Suppressor macrophage treated with lipopolysaccharide for 4 hours (primary cell): ENCODE measurements around the gene C1orf159.

Experiments
- DNase-seq: peaks from one replicate; pipeline ENCODE4 v3.0.0-alpha.2; 2020

C1orf159 gene

DNA sequence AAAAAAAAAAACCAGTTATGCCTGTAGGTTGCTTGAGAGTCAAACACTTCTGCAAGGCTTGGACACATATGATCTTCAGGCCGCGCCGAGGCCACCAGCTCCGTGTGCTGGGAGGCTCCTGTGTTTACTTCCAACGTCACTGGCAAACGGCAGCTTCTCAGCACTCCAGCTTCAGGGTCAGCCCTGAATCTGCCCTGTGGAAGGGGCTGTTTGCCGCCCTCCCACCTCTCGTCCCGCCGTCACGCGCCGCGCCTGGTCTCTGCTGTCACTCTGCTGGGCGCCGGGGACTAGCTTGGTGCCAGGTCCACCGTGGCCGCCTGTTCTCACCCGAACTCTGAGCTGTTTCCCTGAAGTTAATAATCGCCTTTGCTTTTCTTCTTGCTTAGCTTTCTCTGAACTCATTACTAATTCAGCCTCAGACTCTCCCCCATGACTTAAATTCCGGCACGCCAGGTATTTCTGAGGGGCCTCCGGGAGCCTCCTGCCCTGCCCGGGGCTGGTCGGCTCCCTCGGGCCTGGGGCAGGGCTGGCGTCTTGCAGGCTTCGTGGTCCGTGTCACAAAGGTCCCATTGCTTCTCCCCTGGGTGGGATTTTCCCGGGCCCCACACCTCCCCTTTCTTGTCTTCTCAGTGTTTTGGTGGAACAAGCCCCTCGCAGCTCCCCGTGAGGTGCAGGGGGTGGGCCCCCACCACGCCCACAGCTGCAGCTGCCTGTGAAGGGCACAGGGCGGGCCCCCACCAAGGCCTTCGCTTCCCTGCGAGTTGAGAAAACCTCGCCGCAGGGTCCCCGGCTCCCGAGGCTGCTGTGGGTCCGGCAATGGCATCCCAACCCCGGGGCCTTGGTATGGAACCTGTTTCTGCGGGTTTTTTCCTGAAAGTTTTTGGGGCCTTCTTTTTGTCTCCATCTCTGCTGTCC lies 14.6 kb upstream of the C1orf159 start:
- no peak for DNase-seq

DNA sequence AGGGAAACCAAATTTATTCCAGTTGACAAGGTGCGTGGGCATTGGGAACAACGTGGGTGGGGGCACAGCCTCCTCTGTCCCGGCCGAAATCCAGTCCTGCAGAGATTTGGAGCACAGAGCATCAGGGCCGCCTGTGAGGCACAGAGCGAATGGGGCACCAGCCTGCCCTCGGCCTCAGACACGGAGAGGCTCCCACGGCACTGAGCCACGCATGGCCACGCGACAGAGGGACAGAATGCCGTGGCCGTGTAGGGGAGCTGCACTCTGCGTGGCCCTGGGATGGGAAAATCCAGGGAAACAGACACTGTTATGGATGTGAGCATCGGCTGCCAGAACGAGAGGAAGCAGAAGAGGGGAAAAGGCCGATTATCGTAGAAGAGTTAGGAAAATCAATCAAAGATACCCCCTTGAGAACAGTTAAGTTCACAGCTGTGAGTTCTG lies 13.5 kb upstream of the C1orf159 start:
- no peak for DNase-seq

DNA sequence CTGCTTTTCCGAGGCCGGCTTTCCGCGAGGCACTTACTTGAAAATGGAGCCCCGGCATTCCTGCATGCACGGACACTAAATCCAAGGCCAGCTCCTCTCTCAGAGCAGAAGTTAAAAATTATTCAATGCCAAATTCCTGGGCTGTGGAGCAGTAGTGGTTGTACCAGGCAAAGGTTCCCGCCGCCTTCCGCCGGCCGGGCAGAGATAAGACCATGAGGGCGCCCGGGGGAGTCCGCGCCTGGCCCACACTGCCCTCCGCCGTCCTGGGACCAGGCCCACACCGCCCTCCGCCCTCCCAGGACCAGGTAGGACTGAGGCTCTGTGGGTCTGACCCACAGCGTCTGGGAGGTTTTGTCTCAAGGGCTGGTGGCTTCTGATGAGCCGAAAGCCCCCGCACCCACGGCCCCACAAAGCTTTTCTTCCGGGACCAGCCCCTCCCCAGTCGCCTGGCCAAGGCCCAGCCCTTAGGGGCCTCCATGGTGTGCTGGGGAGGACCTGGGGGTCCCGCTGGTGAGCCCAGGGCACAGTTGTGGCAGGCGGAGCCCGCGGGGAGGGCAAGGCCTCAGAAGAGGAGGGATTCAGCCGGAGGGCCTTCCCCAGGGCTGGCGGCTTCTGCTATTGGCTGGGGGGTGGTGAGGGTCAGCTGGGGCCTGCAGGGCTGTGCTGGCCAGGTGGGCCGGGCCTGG lies 12.7 kb upstream of the C1orf159 start:
- no peak for DNase-seq

DNA sequence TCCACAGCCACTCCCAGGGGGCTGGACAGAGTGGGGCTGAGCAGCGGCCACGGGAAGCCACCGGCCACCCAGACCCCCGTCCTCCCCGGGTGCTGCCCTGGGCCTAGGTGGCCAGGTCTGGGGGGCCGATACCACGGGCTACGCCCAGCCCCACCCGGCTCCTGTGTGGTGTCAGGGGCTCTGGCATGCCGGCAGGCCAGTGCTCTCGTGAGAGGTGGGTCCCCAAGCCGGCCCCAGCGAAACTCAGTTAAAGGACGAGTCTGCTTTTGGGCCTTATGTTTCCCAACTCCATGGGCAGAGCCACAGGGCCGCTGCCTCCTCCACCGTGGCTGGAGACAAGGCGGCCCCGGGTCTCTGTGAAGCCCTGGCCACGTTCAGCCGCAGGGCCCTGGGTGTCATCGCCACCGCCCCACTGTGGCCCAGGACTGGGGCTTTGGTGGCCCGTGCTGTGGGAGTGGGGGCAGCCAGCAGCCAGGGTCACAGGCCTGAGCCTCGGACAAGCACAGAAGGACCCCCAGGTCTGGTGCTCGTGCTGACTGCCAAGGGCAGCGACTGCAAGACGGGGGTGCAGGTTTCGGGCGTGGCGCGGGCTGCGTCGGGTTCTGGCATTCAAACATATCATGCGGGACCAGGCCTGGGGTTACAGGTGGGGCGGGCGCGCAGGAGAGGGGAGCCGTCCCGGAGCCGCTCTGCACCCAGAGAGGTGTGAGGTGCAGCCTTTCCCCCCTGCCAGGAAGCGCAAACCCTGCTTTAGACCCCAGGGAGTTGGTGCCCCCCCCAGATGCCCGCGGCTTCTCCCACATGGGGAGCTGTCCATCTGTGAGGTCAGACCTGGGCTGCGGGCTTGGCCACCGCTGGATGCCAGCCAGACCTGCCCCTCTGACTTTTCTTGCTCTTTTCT lies 11.9 kb upstream of the C1orf159 start:
- no peak for DNase-seq

DNA sequence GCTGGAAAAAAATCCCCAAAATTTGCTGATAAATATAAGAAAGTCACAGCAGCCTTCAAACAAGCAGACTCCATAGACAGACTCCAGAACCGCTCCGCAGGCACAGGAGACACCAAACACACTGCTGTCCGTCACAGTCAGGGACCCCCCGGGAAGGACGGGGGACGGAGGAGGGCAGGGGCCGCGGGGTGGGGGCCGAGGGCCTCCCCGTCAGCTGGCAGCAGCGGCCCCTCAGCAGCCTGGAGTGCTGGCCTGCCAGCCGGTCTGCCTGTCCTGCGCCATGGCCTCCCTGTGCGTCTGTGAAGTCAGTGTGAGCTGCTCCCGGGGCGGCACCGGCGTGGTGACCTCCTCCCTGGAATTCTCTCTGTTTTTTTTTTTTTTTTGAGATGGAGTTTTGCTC lies 10.1 kb upstream of the C1orf159 start:
- no peak for DNase-seq

DNA sequence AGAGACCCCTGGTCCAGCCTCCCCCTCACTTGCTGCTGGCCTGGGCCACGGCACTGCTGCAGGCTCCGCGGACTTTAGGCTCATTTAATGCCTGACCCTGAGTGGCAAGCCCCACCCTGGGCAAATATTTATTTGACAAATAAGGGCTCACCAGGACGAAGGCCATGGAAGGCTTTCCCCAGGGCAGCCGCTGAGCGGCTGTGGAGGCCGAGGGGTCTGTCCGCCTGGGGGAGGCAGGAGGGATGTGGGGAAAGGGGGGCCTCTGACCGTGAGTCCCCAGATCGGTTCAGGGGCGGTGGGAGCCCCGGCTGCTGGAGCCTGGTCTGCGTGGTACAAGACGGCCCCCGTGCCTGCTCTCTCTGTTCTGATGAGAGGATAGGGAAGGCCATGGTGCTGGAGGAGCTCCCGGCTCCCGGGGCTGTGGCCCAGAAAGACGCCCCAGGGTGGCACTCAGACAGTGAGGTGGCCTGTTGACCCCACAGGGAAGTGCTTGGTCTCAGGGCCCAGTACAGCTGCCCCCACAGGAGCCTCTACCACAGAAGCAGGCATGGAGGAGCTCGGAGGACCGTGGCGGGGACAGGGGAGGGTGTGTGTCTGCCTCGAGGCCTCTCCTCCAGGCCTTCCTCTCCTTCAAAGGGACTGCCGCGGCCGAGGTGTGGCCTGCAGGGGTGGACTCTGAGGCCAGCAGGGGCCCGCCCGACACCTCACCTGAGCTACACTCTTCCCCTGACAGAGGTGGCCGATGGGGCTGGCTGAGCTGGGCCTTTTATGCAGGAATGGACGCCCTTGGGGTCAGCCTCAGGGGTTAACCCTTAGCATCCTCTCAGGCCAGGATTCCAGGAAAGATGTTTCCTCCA lies 9.1 kb upstream of the C1orf159 start:
- DNase-seq: no peak

DNA sequence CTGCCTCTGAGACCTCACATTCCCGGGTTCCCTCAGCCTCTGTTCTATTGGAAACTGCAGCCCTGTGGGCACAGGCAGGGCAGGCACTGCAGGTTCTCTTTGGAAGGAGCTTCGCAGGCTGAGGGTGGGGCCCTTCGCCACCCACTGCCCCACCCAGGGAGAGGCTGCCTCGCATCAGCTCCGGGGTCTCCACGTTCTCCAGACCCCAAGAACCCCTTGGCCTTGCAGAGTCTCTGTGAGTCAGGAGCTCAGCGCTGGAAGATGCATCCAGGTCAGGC lies 8.6 kb upstream of the C1orf159 start:
- DNase-seq: no peak

DNA sequence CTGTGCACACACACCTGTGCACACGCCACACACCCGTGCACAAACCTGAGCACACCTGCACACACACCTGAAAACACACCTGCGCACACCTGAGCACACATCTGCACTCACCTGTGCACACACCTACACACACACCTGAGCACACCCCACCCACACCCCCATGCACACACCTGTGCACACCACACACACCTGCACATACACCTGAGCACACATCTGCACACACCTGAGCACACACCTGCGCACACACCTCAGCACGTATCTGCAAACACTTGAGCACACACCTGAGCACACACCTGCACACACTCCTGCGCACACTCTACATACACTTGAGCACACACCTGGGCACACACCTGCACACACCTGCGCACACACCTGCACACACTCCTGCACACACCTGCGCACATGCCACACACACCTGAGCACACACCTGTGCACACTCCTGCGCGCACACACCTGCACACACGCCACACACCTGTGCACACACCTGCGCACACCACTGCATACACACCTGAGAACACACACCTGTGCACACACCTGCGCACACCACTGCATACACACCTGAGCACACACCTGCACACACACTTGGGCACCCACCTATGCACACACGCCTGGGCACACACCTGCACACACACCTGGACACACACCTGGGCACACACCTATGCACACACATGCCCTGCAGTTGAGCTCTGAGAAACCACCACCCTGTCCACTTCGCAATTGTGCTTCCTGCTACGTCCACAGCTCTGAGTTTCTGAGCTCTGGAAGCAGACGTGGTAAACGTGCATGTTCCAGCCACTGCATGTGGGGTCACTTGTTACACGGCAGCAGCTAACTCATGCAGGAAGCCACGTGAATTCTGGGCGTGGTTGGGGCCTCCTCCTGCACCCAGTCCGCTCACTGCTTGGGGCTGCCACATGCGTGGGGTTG lies 8.0 kb upstream of the C1orf159 start:
- peak; percentile 25 for DNase-seq

DNA sequence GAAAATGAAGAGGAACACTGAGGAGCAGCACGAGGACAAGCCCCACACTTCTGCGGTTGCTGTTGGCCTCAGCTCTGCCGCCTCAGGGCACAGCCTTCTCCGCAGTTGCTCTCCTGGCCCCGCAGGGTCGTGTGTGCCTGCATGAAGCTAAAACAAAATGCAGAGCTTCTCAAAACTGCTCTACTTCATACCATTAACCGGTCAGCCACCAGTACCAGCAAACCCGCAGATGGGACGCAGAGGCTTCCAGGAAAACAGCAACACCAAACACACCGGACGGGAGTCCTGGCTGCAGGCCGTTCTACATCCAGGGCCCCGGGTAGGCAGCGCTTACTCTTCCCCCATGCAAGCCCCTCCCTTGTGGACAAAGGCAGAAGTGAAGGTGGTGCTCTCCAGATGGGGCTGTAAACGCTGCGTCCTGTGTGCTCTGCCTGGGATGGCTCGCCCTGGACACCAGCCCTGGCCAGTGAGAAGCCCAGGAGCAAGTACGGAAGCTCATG lies 7.1 kb upstream of the C1orf159 start:
- no peak for DNase-seq

DNA sequence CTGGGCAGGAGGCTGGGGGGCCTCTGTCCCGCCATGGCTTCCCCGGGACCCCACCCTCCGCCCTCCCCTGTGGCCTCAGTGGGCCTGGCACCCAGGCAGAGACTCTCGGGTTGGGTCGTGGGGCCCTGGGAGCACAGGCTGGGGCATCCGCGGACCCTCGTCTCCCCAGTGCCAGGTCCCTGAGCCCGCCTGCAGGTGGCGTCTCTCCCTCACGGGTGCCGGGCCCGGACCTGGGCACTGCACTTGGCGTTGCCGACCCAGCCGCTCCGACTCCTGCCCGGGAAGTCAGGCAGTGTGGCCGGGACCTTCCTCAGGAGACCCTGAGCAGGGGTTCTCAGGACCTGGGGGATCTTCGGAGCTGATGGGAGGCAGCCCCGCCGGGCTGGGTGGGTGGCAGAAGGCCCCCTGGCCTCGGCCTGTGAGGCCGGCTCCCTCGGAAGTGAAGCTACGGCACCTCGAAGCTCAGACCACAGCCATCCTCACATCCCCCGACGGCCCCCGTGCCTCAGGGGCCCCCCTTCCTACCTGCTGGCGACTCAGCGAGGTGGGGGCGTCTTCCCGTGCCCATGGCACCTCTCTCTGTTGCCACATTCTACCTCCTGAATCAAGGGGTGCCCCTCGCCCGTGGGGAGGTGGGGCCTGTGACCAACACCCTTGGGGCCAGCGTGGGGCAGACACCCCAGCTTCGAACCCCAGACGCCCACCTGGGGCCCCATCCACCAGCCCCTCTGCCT lies 6.4 kb upstream of the C1orf159 start:
- peak; percentile 88 for DNase-seq

DNA sequence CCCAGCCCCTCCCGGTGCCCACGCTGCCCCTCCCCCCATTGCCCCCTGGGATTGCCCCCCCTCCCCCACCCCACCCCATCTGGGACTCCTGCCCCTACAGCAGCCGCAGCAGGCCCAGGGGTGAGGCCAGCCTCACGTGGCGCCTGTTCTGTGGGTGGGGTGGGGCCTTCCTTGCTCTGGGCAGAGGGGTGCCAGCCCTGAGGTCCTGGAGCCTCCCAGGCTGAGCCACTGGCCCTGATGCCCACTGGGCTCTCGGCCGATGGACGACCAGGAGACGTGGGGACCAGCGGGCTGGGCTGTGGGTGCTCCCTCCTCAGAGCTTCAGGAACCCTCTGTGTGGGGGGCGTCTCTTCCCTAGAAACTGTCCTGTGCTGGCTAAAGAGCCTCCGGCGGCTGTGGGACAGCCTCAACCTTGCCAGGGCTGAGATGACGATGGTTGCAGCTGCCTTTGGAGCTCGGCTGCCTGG lies 5.8 kb upstream of the C1orf159 start:
- no peak for DNase-seq

DNA sequence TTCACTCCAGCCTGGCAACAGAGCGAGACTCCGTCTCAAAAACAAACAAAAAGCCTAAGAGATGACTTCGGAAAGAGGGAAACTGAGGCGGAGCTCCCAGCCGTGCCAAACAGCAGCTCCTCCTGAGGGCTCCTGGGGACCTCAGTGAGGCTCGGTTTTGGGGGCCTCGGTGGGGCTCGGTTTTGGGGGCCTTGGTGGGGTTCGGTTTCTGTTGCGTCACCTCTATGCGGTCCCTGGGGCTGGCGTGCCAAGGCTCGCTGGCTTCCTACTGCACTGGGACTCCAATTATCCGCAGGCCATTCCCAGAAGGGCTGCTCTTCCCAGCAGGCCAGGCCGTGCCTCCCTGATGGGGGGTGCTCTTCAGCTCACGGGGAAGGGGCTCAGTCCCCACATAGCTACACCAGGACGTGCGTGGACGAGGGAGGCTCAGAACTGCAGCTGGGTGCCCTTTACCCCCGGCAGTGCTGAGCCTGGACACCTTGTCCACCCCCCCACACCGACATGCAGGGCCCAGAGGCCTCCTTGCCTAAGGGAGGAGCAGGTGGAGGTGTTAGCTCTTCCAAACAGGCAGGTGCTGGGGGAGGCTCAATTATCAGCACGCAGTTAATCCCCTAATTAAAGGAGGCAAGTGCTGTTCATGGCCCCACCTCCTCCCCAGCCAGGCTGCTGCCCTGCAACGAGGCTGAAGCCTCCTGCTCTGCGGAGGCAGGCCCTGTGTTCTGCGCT lies 5.1 kb upstream of the C1orf159 start:
- no peak for DNase-seq

DNA sequence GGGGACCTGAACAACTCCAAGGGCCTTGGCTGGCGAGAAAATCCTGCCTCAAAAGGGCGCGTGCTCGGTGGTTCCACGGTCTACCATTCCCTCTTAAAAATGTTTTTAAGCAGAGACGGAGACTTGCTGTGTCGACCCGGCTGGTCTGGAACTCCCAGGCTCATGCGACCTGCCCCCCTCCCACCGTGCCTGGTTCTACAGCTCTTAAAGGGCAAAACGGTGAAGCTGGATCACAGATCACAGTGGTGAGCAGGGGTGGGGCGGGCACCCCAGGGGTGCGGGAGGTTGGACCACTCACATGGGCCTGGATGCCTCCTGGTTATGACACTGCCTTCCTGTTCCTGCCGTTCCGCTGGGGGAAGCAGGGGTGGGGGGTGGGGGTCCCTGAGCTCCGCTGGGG lies 4.2 kb upstream of the C1orf159 start:
- no peak for DNase-seq

DNA sequence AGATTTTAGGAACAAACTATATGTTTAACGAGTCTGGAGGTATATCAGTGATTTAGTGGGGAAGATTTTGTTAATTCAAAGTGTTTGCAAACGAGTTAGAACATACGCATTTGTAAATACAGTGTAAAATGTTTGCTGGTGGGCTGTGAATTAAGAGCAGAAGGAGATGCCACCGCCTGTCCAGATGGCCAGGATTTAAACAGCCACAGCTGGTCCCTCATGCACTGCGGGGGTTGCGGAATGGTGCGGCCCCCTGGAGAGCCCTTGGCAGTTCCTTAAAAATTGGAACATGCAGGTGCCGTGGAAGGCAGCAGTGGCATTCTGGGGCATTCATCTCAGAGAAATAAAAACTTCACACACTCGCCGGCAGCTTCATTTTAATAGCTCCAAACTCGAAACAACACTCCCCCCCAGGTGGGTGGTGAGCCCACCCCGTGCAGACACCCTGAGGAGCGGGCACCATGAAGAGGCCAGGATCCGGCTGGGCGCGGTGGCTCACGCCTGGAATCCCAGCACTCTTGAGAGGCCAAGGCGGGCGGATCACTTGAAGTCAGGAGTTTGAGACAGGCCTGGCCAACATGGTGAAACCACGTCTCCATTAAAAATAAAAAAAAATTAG lies 3.5 kb upstream of the C1orf159 start:
- DNase-seq: no peak

DNA sequence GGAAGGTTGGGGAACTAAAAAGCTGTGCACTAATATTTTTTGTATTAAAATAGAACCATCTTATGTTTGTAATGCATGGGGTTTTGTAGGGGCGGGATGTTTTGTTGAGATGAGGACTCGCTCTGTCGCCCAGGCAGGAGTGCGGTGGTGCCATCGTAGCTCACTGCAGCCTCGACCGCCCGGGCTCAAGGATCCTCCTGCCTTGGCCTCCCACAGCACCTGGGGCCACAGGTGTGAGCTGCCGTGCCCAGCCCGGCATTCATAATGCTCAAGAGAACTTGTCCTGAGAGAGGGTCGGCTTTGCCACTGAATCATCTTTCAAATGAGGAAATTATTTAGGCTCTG lies 3.0 kb upstream of the C1orf159 start:
- no peak for DNase-seq

DNA sequence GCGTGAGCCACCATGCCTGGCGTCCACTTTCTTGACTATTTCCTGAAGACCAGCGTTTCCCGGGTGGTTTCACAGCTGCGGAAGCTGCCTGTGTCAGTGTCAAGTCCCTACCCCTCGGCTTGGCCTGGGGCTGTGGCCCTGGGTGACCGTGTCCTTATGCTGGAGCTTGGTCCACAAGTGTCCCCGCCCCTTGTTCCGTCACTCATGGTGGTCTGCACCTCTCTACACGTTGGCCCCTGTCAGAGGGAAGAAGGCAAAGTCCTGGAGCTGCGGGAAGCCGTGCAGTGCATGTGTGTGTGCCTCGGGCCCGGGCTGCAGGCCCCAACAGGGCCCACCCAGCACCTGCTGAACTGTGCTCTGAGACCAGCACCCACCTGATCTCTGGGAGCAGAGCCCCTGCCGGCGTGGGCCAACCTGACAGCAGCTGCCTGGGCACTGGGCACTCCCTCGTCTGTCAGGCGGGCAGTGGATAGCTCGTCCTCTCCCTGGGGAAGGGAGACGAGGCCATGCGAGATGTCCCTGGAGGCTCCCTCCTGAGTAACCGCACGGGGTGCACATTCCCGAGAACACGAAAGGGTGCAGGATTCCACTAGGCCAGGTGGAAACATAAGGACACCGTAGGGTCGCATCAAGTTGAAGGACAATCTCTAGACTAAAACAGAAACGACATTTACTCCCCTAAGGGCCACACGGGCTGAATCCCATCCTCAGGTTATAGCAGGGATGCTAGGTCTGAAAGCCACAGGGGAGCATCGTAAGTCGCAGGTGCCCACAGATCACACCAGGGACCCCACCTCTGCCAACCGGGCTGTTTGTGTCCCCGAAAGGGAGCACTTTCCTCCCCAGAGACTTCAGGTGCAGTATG lies 2.4 kb upstream of the C1orf159 start:
- DNase-seq: no peak

DNA sequence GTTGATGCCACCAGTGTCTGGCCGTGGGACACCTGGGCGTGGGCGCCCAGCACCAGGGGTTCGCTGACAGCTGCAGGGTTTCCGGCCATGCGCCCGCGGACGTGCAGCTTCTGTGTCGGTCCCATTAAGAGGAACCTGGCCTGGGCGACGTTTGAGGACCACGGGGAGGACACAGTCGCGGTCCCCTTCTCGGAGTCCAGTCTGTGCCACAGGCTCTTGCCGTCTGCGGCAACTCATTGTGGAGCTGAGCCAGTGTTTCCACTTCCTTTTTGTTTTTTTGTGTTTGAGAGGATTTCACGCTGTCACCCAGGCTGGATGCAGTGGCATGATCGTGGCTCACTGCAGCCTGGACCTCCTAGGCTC lies 1.6 kb upstream of the C1orf159 start:
- DNase-seq: peak; percentile 21
